H4 (cell line): ENCODE measurements around the gene IFITM2. TPM values are rescaled to one million over a fixed set of nuclear protein-coding genes. Genes with fewer than 3 reads are reported as not detected.
"Not testable (repeated sequence)": the region's sequence is repeated elsewhere in the genome, so short reads cannot be mapped to it uniquely, and the experiment has no call there.

ENCODE experiments used
- DNase-seq: peaks from one replicate; pipeline ENCODE4 v3.0.0-alpha.2; 2015; ENCODE audit warnings: low spot score
- total RNA-seq: library from RNA; depleted of rRNA; stranded (reverse); fragments of >200 nt; shearing (Covaris generic); gene quantifications from 2 replicates; pipeline ENCODE4 v1.2.3, GENCODE V29; 2014

IFITM2 gene
- total RNA-seq, 1 experiment from 2014 or later: 30.7 TPM

GRCh38 chr11:340539-341512 lies 33.2 kb downstream of the IFITM2 start:
- no peak for DNase-seq

- no peak for DNase-seq
These were observed 34.7 kb downstream of the IFITM2 start for GRCh38 chr11:342328-342727.

GRCh38 chr11:344836-345578 lies 37.4 kb downstream of the IFITM2 start:
- DNase-seq: no peak

GRCh38 chr11:346529-346928 lies 38.9 kb downstream of the IFITM2 start:
- DNase-seq: no peak

- DNase-seq: not testable (repeated sequence)
These were observed 41.8 kb downstream of the IFITM2 start for GRCh38 chr11:349270-349954.

- not testable (repeated sequence) for DNase-seq
These were observed 42.6 kb downstream of the IFITM2 start for GRCh38 chr11:350033-350722.

- DNase-seq: peak; percentile 68
These were observed 43.2 kb downstream of the IFITM2 start for GRCh38 chr11:350723-351255.

GRCh38 chr11:351411-351810 lies 43.8 kb downstream of the IFITM2 start:
- no peak for DNase-seq

- no peak for DNase-seq
These were observed 44.9 kb downstream of the IFITM2 start for GRCh38 chr11:352456-353031.

GRCh38 chr11:353179-353873 lies 45.7 kb downstream of the IFITM2 start:
- peak; percentile 58 for DNase-seq

- DNase-seq: peak; percentile 92
These were observed 48.2 kb downstream of the IFITM2 start for GRCh38 chr11:355581-356458.

- DNase-seq: no peak
These were observed 49.0 kb downstream of the IFITM2 start for GRCh38 chr11:356610-357009.

GRCh38 chr11:357582-357981 lies 50.0 kb downstream of the IFITM2 start:
- no peak for DNase-seq

- DNase-seq: no peak
These were observed 50.6 kb downstream of the IFITM2 start for GRCh38 chr11:358129-358800.
